NCI-H187 treated with DMSO at 0.1 percent for 48 hours (cell line): ENCODE data around the gene DUSP15.
A peak's percentile ranks its signal among the peaks of the same experiment; 100 is the strongest.
"Not testable (repeated sequence)": the region's sequence is repeated elsewhere in the genome, so short reads cannot be mapped to it uniquely, and the experiment has no call there.

Source experiments
- DNase-seq: peaks from one replicate; lab custom pipeline; 2025; lab: John Stamatoyannopoulos, UW

DUSP15 gene

GRCh38 chr20:31822421-31823330, 47.7 kb downstream of the DUSP15 start:
- DNase-seq = peak; percentile 22

GRCh38 chr20:31821427-31821826, 48.9 kb downstream of the DUSP15 start:
- no peak for DNase-seq

GRCh38 chr20:31820228-31820627, 50.1 kb downstream of the DUSP15 start:
- DNase-seq = no peak

DNA sequence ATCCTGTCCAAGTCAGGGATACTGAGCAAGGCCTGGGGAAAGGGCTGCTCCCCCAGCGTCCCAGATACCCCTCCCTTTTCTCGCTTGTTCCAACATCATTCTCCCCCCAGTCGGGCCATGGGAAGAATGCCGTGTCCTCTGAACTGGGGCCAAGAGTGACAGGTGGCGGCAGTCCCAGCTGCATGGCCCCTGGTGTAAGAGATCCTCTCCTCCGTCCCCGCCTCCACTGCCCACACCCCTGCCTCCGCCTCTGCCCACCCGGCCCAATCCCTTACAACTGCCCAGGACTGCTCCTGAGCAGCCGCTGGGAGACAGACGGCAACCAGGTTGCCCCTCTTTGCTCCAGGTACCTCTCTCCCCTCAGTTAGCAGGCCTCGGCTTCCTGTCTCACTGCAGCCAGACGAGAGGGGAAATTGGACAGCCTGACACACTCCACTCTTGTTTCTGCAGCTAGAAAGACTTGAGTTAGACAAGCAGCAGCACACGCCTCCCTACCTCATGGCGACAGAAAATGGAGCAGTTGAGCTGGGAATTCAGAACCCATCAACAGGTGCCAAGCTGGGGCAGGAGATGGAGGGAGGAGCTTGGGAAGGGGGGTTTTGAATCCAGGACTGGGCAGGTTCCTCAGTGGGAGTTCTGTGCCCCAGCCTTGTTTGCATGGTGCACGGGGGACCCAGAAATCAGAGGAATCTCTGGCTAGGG, 51.1 kb downstream of the DUSP15 start, which contains the start of gene MYLK2:
MYLK2 (plus strand) TSS at position 274 of the 702 bp plus-strand sequence; CDS start at position 499, 225 bp downstream.
- no peak for DNase-seq

GRCh38 chr20:31818376-31818908, 51.9 kb downstream of the DUSP15 start:
- no peak for DNase-seq

DNA sequence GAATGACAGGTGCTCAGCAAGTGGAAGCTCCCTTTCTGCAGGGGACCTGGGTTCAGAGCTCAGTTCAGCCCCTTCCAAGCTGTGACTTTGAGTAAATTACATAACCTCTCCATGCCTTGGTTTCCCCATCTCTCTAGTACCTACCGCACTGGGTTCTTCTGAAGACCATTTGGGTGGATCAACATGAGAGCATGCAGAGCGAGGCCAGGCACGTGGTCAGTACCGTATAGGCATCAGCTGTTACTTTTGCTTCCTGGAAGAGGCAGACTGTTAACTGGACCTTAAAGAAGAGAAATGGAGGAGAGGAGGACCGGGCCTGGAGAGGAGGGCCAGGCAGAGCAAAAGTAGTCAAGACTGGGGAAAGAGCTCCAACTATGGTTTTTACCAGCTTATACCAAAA, 52.9 kb downstream of the DUSP15 start:
- DNase-seq = no peak

- DNase-seq = no peak
These were observed 54.1 kb downstream of the DUSP15 start for GRCh38 chr20:31816221-31816620.

DNA sequence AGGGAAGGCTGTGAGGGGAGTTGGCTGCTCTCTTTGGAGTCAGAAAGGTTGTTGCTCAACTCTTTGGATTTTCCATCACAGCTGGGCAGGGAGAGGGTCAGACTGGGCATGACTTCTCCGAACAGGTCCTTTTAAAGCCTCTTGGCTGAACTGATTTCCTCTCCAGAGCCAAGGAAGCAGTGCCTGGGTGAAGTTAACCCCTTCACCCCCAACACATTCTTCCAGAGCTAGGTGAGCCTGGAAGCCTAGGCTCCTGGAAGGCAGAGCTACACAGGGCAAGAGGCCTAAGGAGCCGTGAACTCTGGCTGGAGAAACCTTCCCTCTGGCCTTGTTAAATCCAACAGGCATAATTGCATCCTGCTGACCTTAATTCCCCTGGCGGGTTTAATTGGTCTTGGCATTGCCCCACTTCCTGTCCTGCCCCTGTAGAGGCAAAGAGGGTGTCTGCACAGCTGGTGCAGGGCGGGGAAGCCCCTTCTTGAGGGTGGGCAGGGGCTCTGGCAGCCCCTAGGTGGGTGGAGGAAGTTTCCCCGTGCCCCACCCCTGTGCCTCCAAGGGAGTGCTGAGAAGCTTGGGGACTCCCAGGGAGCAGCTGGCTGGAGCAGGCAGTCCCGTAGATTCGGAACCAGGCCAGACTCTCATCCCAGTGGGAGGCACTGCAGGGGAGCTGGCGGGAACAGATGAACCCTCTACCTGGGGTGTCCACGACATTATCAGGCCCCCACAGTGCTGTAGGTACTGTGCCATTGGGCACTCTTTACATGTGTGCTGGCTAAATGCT, 54.7 kb downstream of the DUSP15 start:
- DNase-seq = no peak

DNA sequence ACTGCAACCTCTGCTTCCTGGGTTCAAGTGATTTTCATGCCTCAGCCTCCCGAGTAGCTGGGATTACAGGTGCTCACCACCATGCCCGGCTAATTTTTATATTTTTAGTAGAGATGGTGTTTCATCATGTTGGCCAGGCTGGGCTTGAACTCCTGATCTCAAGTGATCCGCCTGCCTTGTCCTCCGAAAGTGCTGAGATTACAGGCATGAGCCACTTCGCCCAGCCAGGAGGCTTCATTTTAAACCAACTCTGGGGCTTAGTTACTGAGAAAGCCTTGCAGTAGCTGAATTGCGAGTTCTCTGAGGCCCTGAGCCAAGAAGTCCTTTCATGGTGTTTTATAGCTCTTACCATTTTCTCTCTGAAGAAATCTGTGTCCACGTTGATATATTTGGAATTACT, 56.2 kb downstream of the DUSP15 start:
- not testable (repeated sequence) for DNase-seq

DNA sequence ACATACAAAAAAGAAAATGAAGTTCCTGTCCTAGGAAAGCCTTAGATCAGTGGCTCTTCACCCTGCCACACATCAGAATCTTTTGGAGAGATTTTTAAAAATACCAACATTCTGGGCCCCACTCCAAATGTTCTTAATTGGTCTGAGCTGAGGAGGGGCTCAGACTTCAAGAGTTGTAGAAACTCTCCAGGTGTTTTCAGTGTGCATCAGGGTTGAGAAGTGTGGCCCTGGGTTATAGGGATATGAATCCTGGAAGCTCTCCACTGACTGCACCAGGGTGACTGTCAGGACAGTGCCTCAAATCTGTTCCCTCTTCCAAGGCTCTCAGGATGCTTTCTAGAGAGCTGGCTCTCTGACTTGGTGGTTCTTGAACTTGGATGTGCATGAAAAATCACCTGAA, 56.7 kb downstream of the DUSP15 start:
- no peak for DNase-seq

DNA sequence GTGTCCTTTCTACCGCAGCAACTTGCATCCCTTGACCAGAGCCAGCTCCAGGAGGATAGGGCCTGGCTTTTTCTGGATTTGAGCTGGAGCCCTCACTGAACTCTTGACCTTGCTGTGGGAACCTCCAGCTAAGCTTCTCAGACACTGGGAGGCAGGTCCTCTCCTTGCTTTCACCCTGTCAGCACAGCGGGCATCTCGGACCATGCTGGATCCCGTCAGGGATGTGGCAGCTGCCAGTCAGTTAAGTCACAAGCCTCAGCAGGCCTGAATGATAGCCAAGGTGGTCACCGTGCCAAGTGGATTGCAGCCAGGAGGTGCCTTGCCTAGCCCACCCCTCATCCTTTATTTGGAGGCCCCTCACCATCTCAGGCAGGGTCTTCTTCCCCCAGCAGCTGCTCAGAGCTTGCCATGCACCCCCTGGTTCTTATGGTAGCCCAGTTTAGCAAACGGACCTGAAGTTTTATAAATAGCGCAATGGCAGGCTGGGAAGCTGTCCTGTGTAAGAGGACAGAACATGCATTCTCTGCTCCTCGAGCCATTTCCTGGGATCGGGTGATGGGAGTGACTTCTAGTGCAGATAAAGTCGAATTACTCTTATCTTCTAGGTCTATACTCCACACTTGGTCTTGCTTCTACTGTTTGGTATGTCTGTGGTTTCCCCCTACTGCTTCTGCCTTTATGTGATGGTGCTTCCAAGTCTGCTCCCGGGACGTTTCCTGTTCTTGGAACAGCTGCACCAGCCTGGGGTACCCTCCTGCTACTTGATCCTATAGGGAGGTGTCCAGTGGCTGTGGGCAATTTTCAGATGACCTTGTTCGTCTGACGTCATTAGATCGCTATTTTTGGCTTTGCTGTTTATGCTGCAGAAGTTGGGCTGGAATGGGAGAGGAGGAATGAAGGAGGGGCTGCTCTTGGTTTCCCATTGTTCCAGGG, 58.3 kb downstream of the DUSP15 start:
- no peak for DNase-seq

- DNase-seq = no peak
These were observed 59.1 kb downstream of the DUSP15 start for GRCh38 chr20:31811198-31811597.
